HL-60/S4 treated with retinoic acid at 250 ng/mL for 4 days and 3 days (cell line): ENCODE results near the gene RBCK1.

Source experiments
- in situ Hi-C: fragments of 300-500 bp; cut with MboI; formaldehyde crosslinking; loops from 2 replicates; pipeline ENCODE4 v1.7.0; 2022; ENCODE audit warnings: low sequenced_read_pairs

RBCK1 gene

GRCh38 chr20:416950-417800, 9.1 kb downstream of the RBCK1 start:
- in situ Hi-C loops, result no loop called here

- in situ Hi-C loops, result no loop called here
Observed at GRCh38 chr20:417801-418342, 9.8 kb downstream of the RBCK1 start.

GRCh38 chr20:418858-419365, 10.8 kb downstream of the RBCK1 start:
- in situ Hi-C loops, result no loop called here

- in situ Hi-C loops, result no loop called here
Observed at GRCh38 chr20:419556-420165, 11.6 kb downstream of the RBCK1 start.

GRCh38 chr20:420166-420620, 12.1 kb downstream of the RBCK1 start:
- in situ Hi-C loops, result no loop called here

- in situ Hi-C loops, result no loop called here
Observed at GRCh38 chr20:420721-421574, 12.8 kb downstream of the RBCK1 start.

- in situ Hi-C loops, result no loop called here
Observed at GRCh38 chr20:421685-422250, 13.7 kb downstream of the RBCK1 start.

GRCh38 chr20:426566-426965, 18.5 kb downstream of the RBCK1 start:
- in situ Hi-C loops, result no loop called here

- in situ Hi-C loops, result no loop called here
Observed at GRCh38 chr20:427401-427800, 19.3 kb downstream of the RBCK1 start.

- in situ Hi-C loops, result no loop called here
Observed at GRCh38 chr20:427849-428657, 20.0 kb downstream of the RBCK1 start.

- in situ Hi-C loops, result no loop called here
Observed at GRCh38 chr20:428658-429200, 20.6 kb downstream of the RBCK1 start.

GRCh38 chr20:430091-430999, 22.2 kb downstream of the RBCK1 start:
- in situ Hi-C loops, result no loop called here

- in situ Hi-C loops, result no loop called here
Observed at GRCh38 chr20:431012-431904, 23.2 kb downstream of the RBCK1 start.

GRCh38 chr20:432208-432607, 24.1 kb downstream of the RBCK1 start:
- in situ Hi-C loops, result no loop called here

GRCh38 chr20:432677-433299, 24.7 kb downstream of the RBCK1 start:
- in situ Hi-C loops, result no loop called here

GRCh38 chr20:433300-433975, 25.3 kb downstream of the RBCK1 start:
- in situ Hi-C loops, result no loop called here
